Measurements from ENCODE around the gene CLSTN3. TPM values are rescaled to one million over a fixed set of nuclear protein-coding genes. Genes with fewer than 3 reads are reported as not detected.

The CLSTN3 gene
- total RNA-seq, 1 donor from 2014 or later, result 9.2 TPM

GRCh38 chr12:7161811-7162210, 31.6 kb downstream of the CLSTN3 start:
- FAIRE-seq (peak; percentile 47), DNase-seq (ENCODE audit: low read depth) (no peak)
- Histone ChIP-seq H3K36me3 (ENCODE audit: control insufficient read depth, insufficient read depth, low read length) (peaks cover 1% of the 10 kb centered on the region), H3K27me3 (ENCODE audit: control insufficient read depth, insufficient read depth, low read length) (no peaks in the 10 kb centered on the region), H3K4me3 (ENCODE audit: low read depth, low read length) (no peak overlapping the region)
- TF ChIP-seq, protein P1, sequence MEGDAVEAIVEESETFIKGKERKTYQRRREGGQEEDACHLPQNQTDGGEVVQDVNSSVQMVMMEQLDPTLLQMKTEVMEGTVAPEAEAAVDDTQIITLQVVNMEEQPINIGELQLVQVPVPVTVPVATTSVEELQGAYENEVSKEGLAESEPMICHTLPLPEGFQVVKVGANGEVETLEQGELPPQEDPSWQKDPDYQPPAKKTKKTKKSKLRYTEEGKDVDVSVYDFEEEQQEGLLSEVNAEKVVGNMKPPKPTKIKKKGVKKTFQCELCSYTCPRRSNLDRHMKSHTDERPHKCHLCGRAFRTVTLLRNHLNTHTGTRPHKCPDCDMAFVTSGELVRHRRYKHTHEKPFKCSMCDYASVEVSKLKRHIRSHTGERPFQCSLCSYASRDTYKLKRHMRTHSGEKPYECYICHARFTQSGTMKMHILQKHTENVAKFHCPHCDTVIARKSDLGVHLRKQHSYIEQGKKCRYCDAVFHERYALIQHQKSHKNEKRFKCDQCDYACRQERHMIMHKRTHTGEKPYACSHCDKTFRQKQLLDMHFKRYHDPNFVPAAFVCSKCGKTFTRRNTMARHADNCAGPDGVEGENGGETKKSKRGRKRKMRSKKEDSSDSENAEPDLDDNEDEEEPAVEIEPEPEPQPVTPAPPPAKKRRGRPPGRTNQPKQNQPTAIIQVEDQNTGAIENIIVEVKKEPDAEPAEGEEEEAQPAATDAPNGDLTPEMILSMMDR (IDR thresholded peaks at IDR 0.05; ENCODE audit: insufficient read depth, low read length, severe bottlenecking), result no peak

DNA sequence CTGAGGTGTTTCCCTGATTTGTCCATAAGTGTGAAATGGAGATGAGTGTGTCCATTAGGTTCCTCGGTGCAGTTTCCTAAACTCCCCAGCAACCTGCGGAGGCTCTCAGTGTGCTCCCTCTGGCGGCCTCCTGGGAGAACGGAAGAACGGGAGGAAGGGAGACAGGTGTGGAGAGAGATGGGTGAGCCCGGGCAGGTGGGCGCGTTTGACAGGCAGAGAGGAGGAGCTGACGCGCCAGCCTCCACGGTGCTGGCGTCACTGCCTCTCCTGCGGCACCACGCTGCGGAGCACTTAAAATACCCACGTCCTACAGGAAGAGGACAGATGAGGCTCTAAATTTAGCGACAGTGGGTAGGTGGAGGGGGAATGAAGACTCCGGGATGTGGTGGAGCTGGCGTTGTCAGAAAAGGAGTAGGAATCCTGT, 32.5 kb downstream of the CLSTN3 start:
- Histone ChIP-seq H3K36me3 (ENCODE audit: control insufficient read depth, insufficient read depth, low read length) (no peaks in the 10 kb centered on the region), H3K4me3 (ENCODE audit: low read depth, low read length) (no peak overlapping the region), H3K27me3 (ENCODE audit: control insufficient read depth, insufficient read depth, low read length) (no peaks in the 10 kb centered on the region)
- peak; percentile 55 for DNase-seq (ENCODE audit: low read depth)
- no peak for FAIRE-seq
- TF ChIP-seq, protein P1 (IDR thresholded peaks at IDR 0.05; ENCODE audit: insufficient read depth, low read length, severe bottlenecking), result peak; percentile 88

DNA sequence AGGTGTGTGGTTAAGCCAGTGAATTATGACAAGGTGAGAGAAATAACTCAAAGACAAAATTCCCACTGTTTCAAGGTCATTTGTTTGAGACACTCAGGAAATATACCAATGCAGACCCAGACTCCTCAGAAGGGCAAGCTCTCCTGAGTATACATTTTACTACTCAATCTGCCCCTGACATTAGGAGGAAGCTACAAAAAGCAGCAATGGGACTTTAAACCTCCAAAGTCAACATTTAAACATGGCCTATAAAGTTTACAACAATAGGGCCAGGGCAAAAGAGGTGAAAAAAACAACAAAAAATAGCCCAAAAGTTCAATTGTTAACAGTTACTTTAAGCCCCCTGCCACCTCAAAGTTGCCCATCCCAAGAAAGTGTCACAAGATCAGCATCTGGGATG, 39.8 kb downstream of the CLSTN3 start:
- Histone ChIP-seq H3K27me3 (ENCODE audit: control insufficient read depth, insufficient read depth, low read length) (no peaks in the 10 kb centered on the region), H3K4me3 (ENCODE audit: low read depth, low read length) (no peak overlapping the region), H3K36me3 (ENCODE audit: control insufficient read depth, insufficient read depth, low read length) (no peaks in the 10 kb centered on the region)
- DNase-seq (ENCODE audit: low read depth), result no peak
- TF ChIP-seq, protein P1 (IDR thresholded peaks at IDR 0.05; ENCODE audit: insufficient read depth, low read length, severe bottlenecking), result no peak
- FAIRE-seq, result no peak

GRCh38 chr12:7171854-7172253, 41.7 kb downstream of the CLSTN3 start:
- Histone ChIP-seq H3K27me3 (ENCODE audit: control insufficient read depth, insufficient read depth, low read length) (no peaks in the 10 kb centered on the region), H3K4me3 (ENCODE audit: low read depth, low read length) (no peak overlapping the region), H3K36me3 (ENCODE audit: control insufficient read depth, insufficient read depth, low read length) (no peaks in the 10 kb centered on the region)
- no peak for FAIRE-seq
- TF ChIP-seq, protein P1 (IDR thresholded peaks at IDR 0.05; ENCODE audit: insufficient read depth, low read length, severe bottlenecking), result no peak
- DNase-seq (ENCODE audit: low read depth), result no peak

- DNase-seq (ENCODE audit: low read depth), result peak; percentile 85
- Histone ChIP-seq H3K36me3 (ENCODE audit: control insufficient read depth, insufficient read depth, low read length) (no peaks in the 10 kb centered on the region), H3K27me3 (ENCODE audit: control insufficient read depth, insufficient read depth, low read length) (no peaks in the 10 kb centered on the region), H3K4me3 (ENCODE audit: low read depth, low read length) (no peak overlapping the region)
- TF ChIP-seq, protein P1 (IDR thresholded peaks at IDR 0.05; ENCODE audit: insufficient read depth, low read length, severe bottlenecking), result no peak
- FAIRE-seq, result no peak
Measured at GRCh38 chr12:7175493-7175892, 45.3 kb downstream of the CLSTN3 start.

- TF ChIP-seq, protein P1 (IDR thresholded peaks at IDR 0.05; ENCODE audit: insufficient read depth, low read length, severe bottlenecking), result no peak
- FAIRE-seq (no peak), DNase-seq (ENCODE audit: low read depth) (peak; percentile 50)
- no peak overlapping the region for H3K4me3 ChIP-seq (ENCODE audit: low read depth, low read length)
- H3K27me3 ChIP-seq (ENCODE audit: control insufficient read depth, insufficient read depth, low read length), result no peaks in the 10 kb centered on the region
- no peaks in the 10 kb centered on the region for H3K36me3 ChIP-seq (ENCODE audit: control insufficient read depth, insufficient read depth, low read length)
Measured at GRCh38 chr12:7176595-7176994, 46.4 kb downstream of the CLSTN3 start.
